ENCODE measurements around the gene TMC8.

GRCh38 chr17:78172249-78173051, 41.9 kb downstream of the TMC8 start:
- TF ChIP-seq POU2F2 (IDR thresholded peaks at IDR 0.05; ENCODE audit: low read depth, low read length) (no peak), TAF1 (IDR thresholded peaks at IDR 0.05; ENCODE audit: low read depth, low read length) (no peak), POLR2AphosphoS5 (IDR thresholded peaks at IDR 0.05; ENCODE audit: low read depth, low read length) (peak; percentile 52)

All from GM12891 (cell line).